CD4-positive, CD25-positive, alpha-beta regulatory T cell (primary cell): ENCODE results near the gene MGST2. TPM values are rescaled to one million over a fixed set of nuclear protein-coding genes. Genes with fewer than 3 reads are reported as not detected.

Experiments used
- ATAC-seq, 2 donors: fragments of 150-1000 bp; cut with Tn5 transposase; one replicate each; pipeline ENCODE4 v1.10.0; 2021; ENCODE audit warnings: low read depth in 2 of 2, moderate number of reproducible peaks in 2 of 2, moderate library complexity in 1 of 2
- DNase-seq, 3 donors: peaks; one replicate each; pipeline versions ENCODE4 v3.0.0 to v3.0.0-alpha.2; 2012 to 2022; ENCODE audit warnings: mixed read lengths in 1 of 3
- H3K27ac ChIP-seq: one replicate; pipeline ENCODE4 v1.7.0; 2013; ENCODE audit warnings: mild to moderate bottlenecking, low read length; ENCODE audit not compliant: insufficient read depth, poor library complexity, severe bottlenecking
- H3K27me3 ChIP-seq: one replicate; pipeline ENCODE4 v1.7.0; 2013; ENCODE audit warnings: low read length; ENCODE audit not compliant: control insufficient read depth, insufficient read depth
- H3K36me3 ChIP-seq: one replicate; pipeline ENCODE4 v1.7.0; 2013; ENCODE audit warnings: mild to moderate bottlenecking, low read length, moderate library complexity; ENCODE audit not compliant: control insufficient read depth, insufficient read depth
- H3K4me1 ChIP-seq: 2 replicates; pipeline ENCODE4 v1.7.0; 2013; ENCODE audit warnings: mild to moderate bottlenecking, low read length; ENCODE audit not compliant: insufficient read depth, control insufficient read depth, poor library complexity, severe bottlenecking
- H3K4me3 ChIP-seq: one replicate; pipeline ENCODE4 v1.7.0; 2013; ENCODE audit warnings: low read depth, mild to moderate bottlenecking, low read length, moderate library complexity
- H3K9me3 ChIP-seq, 2 experiments: 1 replicate in 1 of 2; 2 replicates in 1 of 2; pipeline ENCODE4 v1.7.0; 2013; ENCODE audit warnings: low read length in 2 of 2, mild to moderate bottlenecking in 1 of 2, moderate library complexity in 1 of 2; ENCODE audit not compliant: control insufficient read depth in 2 of 2
- H3K27ac Mint-ChIP-seq, 3 donors: one replicate each; pipeline ENCODE4 v1.8.0; 2020 to 2022; ENCODE audit warnings: mild to moderate bottlenecking in 3 of 3, mixed read lengths in 3 of 3, moderate library complexity in 2 of 3
- H3K27me3 Mint-ChIP-seq: one replicate; pipeline ENCODE4 v1.8.0; 2022; ENCODE audit warnings: mild to moderate bottlenecking, mixed read lengths
- H3K36me3 Mint-ChIP-seq: one replicate; pipeline ENCODE4 v1.8.0; 2020; ENCODE audit warnings: mixed read lengths
- H3K4me1 Mint-ChIP-seq, 4 donors: one replicate each; pipeline ENCODE4 v1.8.0; 2020 to 2022; ENCODE audit warnings: mixed read lengths in 4 of 4, mild to moderate bottlenecking in 1 of 4
- H3K4me3 Mint-ChIP-seq, 4 donors: one replicate each; pipeline ENCODE4 v1.8.0; 2020 to 2022; ENCODE audit warnings: mild to moderate bottlenecking in 4 of 4, mixed read lengths in 4 of 4, moderate library complexity in 3 of 4
- H3K9me3 Mint-ChIP-seq, 7 donors: one replicate each; pipeline ENCODE4 v1.8.0; 2020 to 2022; ENCODE audit warnings: mixed read lengths in 7 of 7, mild to moderate bottlenecking in 3 of 7, moderate library complexity in 2 of 7
- polyA plus RNA-seq, 4 donors: library from polyadenylated mRNA; unstranded; fragments of 300-500 nt; fragmentation: Illumina TruSeq; gene quantifications; one replicate each; pipeline ENCODE4 v1.2.3, GENCODE V29; 2021
- total RNA-seq: library from RNA; stranded (reverse); gene quantifications from one replicate; pipeline ENCODE4 v1.2.3, GENCODE V29; 2022

Gene MGST2
- total and polyA plus RNA-seq, 5 donors from 2014 or later: 12.3 to 64.9 (median 44.6) TPM

DNA sequence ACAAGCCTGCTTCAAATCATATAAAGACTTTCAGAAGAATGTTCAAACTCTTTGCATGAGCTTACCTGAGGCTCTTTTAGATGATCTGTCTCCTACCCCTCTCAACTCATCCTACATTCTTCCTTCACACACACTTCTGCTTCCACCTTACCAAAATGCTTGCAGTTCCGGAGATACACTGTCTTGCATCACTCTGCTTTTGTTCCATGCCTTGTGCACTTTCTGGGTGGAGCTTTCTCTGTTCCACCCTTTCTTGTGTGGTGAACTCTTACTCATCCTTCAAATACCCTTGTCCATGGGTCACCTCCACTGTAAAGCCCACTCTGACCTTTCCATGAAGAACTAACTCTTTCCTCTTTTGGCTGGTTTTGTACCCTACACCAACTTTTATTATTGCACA, 18.4 kb upstream of the MGST2 start:
- H3K9me3 Mint-ChIP-seq: peaks cover 0 to 2% (median 0%) of the 10 kb centered on the region in 7 donors
- peak overlapping the region in 1 of 3 donors; percentile 11 for H3K27ac Mint-ChIP-seq
- no peak overlapping the region for H3K4me3 Mint-ChIP-seq
- DNase-seq (no peak), ATAC-seq (no peak)
- peaks cover 5% of the 10 kb centered on the region for H3K27me3 Mint-ChIP-seq
- H3K27ac ChIP-seq: no peak overlapping the region
- H3K4me1 ChIP-seq: peaks cover 6% of the 10 kb centered on the region
- no peak overlapping the region for H3K4me3 ChIP-seq
- H3K36me3 Mint-ChIP-seq: no peaks in the 10 kb centered on the region
- H3K36me3 ChIP-seq: no peaks in the 10 kb centered on the region
- no peaks in the 10 kb centered on the region for H3K27me3 ChIP-seq
- H3K9me3 ChIP-seq: no peaks in the 10 kb centered on the region
- peaks cover 0 to 6% (median 3%) of the 10 kb centered on the region in 4 donors for H3K4me1 Mint-ChIP-seq

DNA sequence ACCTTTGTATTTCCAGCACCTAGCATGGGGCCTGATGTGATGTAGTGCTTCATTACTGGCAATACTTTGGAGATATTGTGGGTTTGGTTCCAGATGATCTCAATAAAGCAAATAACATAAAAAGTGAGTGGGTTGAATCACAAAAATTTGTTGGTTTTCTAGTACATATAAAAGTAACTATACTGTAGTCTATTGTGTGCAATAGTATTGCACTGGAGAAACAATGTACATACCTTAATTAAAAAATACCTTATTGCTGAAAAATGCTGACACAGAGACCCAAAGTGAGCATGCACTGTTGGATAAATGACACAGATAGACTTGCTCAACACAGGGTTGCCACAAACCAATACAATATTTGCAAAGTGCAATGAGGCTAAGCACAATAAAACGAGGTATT, 17.7 kb upstream of the MGST2 start:
- peaks cover 0 to 6% (median 3%) of the 10 kb centered on the region in 4 donors for H3K4me1 Mint-ChIP-seq
- H3K27me3 ChIP-seq: no peaks in the 10 kb centered on the region
- no peak overlapping the region for H3K4me3 Mint-ChIP-seq
- H3K36me3 Mint-ChIP-seq: no peaks in the 10 kb centered on the region
- H3K36me3 ChIP-seq: no peaks in the 10 kb centered on the region
- H3K4me1 ChIP-seq: peaks cover 6% of the 10 kb centered on the region
- H3K27ac ChIP-seq: no peak overlapping the region
- peaks cover 5% of the 10 kb centered on the region for H3K27me3 Mint-ChIP-seq
- H3K4me3 ChIP-seq: no peak overlapping the region
- no peak for DNase-seq
- no peak for ATAC-seq
- H3K27ac Mint-ChIP-seq: no peak overlapping the region
- peaks cover 0 to 2% (median 0%) of the 10 kb centered on the region in 7 donors for H3K9me3 Mint-ChIP-seq
- no peaks in the 10 kb centered on the region for H3K9me3 ChIP-seq

DNA sequence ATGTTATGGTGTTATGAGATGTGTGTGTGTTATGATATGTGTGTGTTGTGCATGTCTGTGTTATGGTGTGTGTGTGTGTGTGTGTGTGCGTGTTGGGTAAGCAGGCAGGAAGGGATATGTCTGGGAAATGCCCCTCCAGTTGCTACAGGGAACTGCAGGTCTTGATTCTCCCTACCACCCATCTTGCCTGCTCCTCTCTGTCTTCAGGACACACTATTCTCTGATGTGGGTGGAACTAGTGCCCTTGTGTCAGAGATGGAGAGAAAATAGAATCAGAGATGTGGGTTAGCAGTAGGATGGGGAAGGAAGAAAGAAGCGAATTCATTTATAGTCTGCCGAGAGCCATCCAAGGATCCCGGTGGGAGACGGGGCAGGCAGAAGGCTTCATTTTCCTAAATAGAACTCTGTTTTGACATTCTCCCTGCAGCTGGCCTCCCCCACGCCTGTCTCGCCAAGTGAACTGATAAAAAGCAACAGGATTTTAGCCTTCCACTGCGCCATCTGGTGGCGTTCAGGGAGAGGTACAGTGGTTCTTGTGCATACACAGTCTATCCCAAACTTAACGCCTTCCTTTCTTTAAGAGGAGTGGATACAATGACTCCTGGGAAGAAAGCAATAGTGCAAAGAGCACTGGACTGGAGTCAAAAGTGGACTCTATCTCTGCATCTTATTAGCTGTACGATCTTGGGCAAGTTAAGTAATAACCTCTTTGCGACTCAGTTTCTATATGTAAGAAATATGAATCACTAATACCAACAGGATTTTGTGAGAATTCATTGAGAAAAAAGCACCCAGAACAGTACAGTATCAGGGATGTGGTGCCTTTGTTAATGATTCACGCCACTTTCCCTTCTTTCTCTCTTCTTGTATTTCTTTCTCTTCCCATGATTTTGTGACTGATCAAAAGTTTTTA, 14.1 kb upstream of the MGST2 start:
- Histone ChIP-seq H3K27me3 (no peaks in the 10 kb centered on the region), H3K4me1 (peaks cover 6% of the 10 kb centered on the region), H3K27ac (no peak overlapping the region), H3K9me3 (no peaks in the 10 kb centered on the region), H3K36me3 (no peaks in the 10 kb centered on the region), H3K4me3 (peak overlapping the region; percentile 27)
- Mint-ChIP-seq H3K27ac (peak overlapping the region in 2 of 3 donors; percentile 34 to 94), H3K27me3 (peaks cover 5% of the 10 kb centered on the region), H3K9me3 (no peaks in the 10 kb centered on the region), H3K4me1 (peaks cover 0 to 6% (median 3%) of the 10 kb centered on the region in 4 donors), H3K4me3 (no peak overlapping the region), H3K36me3 (no peaks in the 10 kb centered on the region)
- peak; percentile 52 to 80 (median 72) for DNase-seq
- ATAC-seq: peak; percentile 68 to 79

DNA sequence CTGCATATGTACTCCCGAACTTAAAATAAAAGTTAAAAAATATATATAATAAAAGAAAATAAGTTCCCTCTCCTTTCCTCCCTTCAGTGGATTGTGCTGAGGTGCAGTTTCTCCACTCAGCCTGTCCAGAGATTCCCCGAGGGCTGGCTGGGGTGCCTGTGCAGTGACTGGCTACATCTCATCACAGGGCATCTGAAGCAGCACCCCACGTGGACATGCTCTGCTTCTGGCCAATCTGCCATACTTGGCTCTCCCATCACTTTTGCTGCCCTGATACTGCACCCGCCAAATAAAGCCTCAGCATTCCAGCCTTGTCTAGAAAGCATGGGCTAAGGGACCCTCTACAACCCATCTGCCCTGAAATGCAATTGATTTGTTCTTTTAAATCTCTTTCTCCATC, 11.1 kb upstream of the MGST2 start:
- Histone ChIP-seq H3K27me3 (no peaks in the 10 kb centered on the region), H3K9me3 (no peaks in the 10 kb centered on the region), H3K4me3 (no peak overlapping the region), H3K36me3 (no peaks in the 10 kb centered on the region), H3K27ac (no peak overlapping the region), H3K4me1 (peaks cover 28% of the 10 kb centered on the region)
- Mint-ChIP-seq H3K4me3 (no peak overlapping the region), H3K9me3 (no peaks in the 10 kb centered on the region), H3K4me1 (peaks cover 12 to 28% (median 23%) of the 10 kb centered on the region in 4 donors), H3K27me3 (no peaks in the 10 kb centered on the region), H3K36me3 (no peaks in the 10 kb centered on the region), H3K27ac (no peak overlapping the region)
- DNase-seq: no peak
- no peak for ATAC-seq

DNA sequence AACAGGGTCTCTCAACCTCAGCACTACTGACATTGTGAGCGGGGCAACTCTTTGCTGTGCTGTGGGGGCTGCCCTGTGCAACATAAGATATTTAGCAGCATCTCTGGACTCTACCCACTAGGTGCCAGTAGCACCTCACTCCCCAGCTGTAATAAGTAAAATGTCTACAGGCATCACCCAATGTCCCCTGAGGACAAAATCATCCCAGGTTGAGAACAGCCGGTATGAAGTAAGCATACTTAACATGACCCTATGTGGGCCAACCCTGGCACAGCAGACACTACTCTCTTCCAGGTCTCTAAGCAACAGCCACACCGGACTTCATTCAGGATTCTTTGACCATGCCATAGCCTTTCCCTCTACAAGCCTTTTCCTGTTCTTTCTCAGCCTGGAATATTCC, 10.5 kb upstream of the MGST2 start:
- DNase-seq (peak in 1 of 3 donors; percentile 49), ATAC-seq (no peak)
- no peak overlapping the region for H3K27ac Mint-ChIP-seq
- no peaks in the 10 kb centered on the region for H3K36me3 Mint-ChIP-seq
- Histone ChIP-seq H3K4me3 (no peak overlapping the region), H3K9me3 (no peaks in the 10 kb centered on the region), H3K4me1 (peaks cover 28% of the 10 kb centered on the region), H3K36me3 (no peaks in the 10 kb centered on the region), H3K27ac (no peak overlapping the region), H3K27me3 (no peaks in the 10 kb centered on the region)
- H3K9me3 Mint-ChIP-seq: no peaks in the 10 kb centered on the region
- H3K27me3 Mint-ChIP-seq: no peaks in the 10 kb centered on the region
- H3K4me3 Mint-ChIP-seq: no peak overlapping the region
- peaks cover 12 to 30% (median 24%) of the 10 kb centered on the region in 4 donors for H3K4me1 Mint-ChIP-seq

DNA sequence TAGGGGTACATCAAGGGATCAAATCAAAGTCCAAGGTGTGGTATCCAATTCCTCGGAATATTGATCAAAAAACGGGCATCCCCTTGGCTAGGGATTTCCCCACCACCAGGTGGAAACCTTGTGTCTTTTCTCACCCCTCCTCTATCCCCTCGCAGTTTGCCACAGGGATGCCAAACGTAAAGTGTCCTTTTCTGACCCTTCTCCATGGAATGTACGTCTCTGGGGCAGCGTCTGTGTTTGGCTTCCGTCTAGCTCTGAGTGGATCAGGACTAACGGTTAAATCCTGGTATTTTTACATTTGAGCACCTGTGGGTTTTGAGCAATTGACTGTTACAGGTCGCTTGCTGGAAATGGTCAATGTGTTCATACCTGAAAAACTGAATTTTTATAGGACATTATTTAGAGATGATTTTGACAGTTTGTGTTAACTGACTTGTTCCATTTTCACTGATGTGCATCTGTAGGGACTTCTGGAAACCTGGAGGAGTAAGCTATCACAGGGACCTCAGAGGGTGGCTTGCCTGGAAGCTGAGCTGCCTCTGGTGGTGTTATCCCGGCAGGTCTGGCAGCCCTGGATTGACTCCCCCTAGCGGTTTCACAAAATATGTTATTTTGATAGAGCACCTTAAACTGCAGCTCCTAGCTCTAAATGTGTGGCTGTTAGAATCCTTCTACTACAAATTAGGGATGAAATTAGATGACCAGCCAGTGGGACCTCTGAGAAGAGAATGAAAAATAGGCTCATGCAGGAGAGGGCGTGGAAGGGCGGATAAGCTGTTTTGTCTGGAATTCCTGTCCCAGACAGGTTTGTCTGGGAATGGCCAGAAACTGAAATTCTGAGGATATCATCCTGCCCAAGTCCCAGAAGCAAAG, 8.8 kb upstream of the MGST2 start:
- Histone ChIP-seq H3K27me3 (no peaks in the 10 kb centered on the region), H3K4me1 (peaks cover 22% of the 10 kb centered on the region), H3K27ac (peak overlapping the region; percentile 68), H3K4me3 (peak overlapping the region; percentile 71), H3K9me3 (no peaks in the 10 kb centered on the region), H3K36me3 (no peaks in the 10 kb centered on the region)
- DNase-seq (peak; percentile 20 to 75 (median 63)), ATAC-seq (peak in 1 of 2 donors; percentile 33)
- Mint-ChIP-seq H3K9me3 (no peaks in the 10 kb centered on the region), H3K27ac (peak overlapping the region; percentile 92 to 99 (median 93)), H3K4me1 (peaks cover 12 to 35% (median 30%) of the 10 kb centered on the region in 4 donors), H3K4me3 (peak overlapping the region; percentile 7 to 90 (median 74)), H3K27me3 (no peaks in the 10 kb centered on the region), H3K36me3 (no peaks in the 10 kb centered on the region)

DNA sequence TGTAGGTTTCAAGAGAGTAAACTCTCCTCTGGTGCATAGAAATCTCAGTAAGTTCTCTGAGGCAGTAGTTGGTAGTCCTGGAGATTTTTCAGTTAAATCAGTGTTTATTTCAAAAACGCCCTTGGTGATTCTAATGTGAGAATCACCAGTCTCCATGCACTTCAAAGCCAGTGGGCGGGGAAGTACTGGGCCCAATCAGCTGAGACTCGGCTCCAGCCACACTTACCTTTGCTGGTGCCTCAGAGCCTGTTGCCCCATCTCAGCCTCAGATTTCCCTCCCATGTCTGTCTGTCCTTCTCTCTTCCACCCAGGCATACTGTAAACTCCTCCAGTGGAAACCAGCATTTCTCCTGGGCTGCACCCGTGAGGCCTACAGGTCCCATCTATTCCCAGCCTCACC, 7.4 kb upstream of the MGST2 start:
- DNase-seq: peak in 1 of 3 donors; percentile 47
- peak; percentile 21 to 28 for ATAC-seq
- H3K27me3 Mint-ChIP-seq: no peaks in the 10 kb centered on the region

More for the DNA sequence above, 7.4 kb upstream of the MGST2 start:
- Mint-ChIP-seq H3K4me1 (peaks cover 12 to 35% (median 29%) of the 10 kb centered on the region in 4 donors), H3K9me3 (no peaks in the 10 kb centered on the region), H3K27ac (peak overlapping the region; percentile 92 to 99 (median 93)), H3K4me3 (peak overlapping the region; percentile 61 to 90 (median 68)), H3K36me3 (no peaks in the 10 kb centered on the region)
- peak overlapping the region; percentile 68 for H3K27ac ChIP-seq
- H3K36me3 ChIP-seq: no peaks in the 10 kb centered on the region
- no peaks in the 10 kb centered on the region for H3K9me3 ChIP-seq
- peaks cover 22% of the 10 kb centered on the region for H3K4me1 ChIP-seq
- H3K27me3 ChIP-seq: no peaks in the 10 kb centered on the region
- peak overlapping the region; percentile 71 for H3K4me3 ChIP-seq
